GM12878 (cell line): ENCODE data around the gene CYB5D1. TPM values are rescaled to one million over a fixed set of nuclear protein-coding genes. Genes with fewer than 3 reads are reported as not detected.
A peak's percentile ranks its signal among the peaks of the same experiment; 100 is the strongest.

Experiments used
- CBX5 ChIP-seq: sonication (generic); IDR thresholded peaks from 2 replicates; pipeline ENCODE4 v1.6.1; 2016; ENCODE audit warnings: low read depth, moderate library complexity, mild to moderate bottlenecking, inconsistent platforms
- CHD4 ChIP-seq: fragments of 200-600 bp; sonication (generic); IDR thresholded peaks from 2 replicates; pipeline ENCODE4 v1.6.1; 2016; ENCODE audit warnings: mild to moderate bottlenecking
- EED ChIP-seq: sonication (generic); IDR thresholded peaks from 2 replicates; pipeline ENCODE4 v1.6.1; 2016; ENCODE audit warnings: antibody characterized with exemption, low read depth
- ELK1 ChIP-seq: IDR thresholded peaks from 2 replicates; pipeline ENCODE4 v1.6.1; 2012; ENCODE audit warnings: low read depth, low read length, improper control_type of control experiment
- FOS ChIP-seq: IDR thresholded peaks from 3 replicates; pipeline ENCODE4 v1.6.1; 2011; ENCODE audit warnings: borderline replicate concordance; ENCODE audit not compliant: insufficient read length; ENCODE audit errors: extremely low read depth
- GABPA ChIP-seq: IDR thresholded peaks from 2 replicates; pipeline ENCODE4 v1.6.1; 2014; ENCODE audit warnings: antibody characterized with exemption, low read depth, mild to moderate bottlenecking, inconsistent platforms
- HSF1 ChIP-seq: fragments of 150-350 bp; IDR thresholded peaks from 2 replicates; pipeline ENCODE4 v1.6.1; 2014; ENCODE audit warnings: mild to moderate bottlenecking, low read depth, low read length
- MTA3 ChIP-seq: IDR thresholded peaks from 2 replicates; pipeline ENCODE4 v1.6.1; 2012; ENCODE audit warnings: low read length, inconsistent platforms, borderline replicate concordance
- NFYB ChIP-seq: IDR thresholded peaks from 2 replicates; pipeline ENCODE4 v1.6.1; 2011; ENCODE audit warnings: low read depth, mild to moderate bottlenecking, low read length, improper control_type of control experiment, moderate library complexity; ENCODE audit not compliant: insufficient read depth
- PAX5 ChIP-seq: IDR thresholded peaks from 2 replicates; pipeline ENCODE4 v1.6.1; 2011; ENCODE audit warnings: low read depth, low read length, borderline replicate concordance
- POU2F2 ChIP-seq: IDR thresholded peaks from 3 replicates; pipeline ENCODE4 v1.6.1; 2011; ENCODE audit warnings: low read depth, mild to moderate bottlenecking, low read length, borderline replicate concordance
- PRDM15 ChIP-seq: fragments of 450-650 bp; formaldehyde crosslinking; IDR thresholded peaks from 2 replicates; pipeline ENCODE4 v1.4.0; 2020; ENCODE audit warnings: mild to moderate bottlenecking, moderate library complexity
- RBBP5 ChIP-seq: fragments of 200-600 bp; sonication (generic); conservative IDR thresholded peaks from 2 replicates; pipeline ENCODE4 v1.6.1; 2016
- RELB ChIP-seq: fragments of 450-650 bp; IDR thresholded peaks from 2 replicates; pipeline ENCODE4 v1.6.1; 2017; ENCODE audit warnings: low read depth, mild to moderate bottlenecking, moderate library complexity
- TAF1 ChIP-seq: IDR thresholded peaks from 2 replicates; pipeline ENCODE4 v1.6.1; 2011; ENCODE audit warnings: mild to moderate bottlenecking, low read depth, low read length, borderline replicate concordance
- WRNIP1 ChIP-seq: IDR thresholded peaks from 2 replicates; pipeline ENCODE4 v1.6.1; 2011; ENCODE audit warnings: low read depth, low read length, improper control_type of control experiment, borderline replicate concordance
- ZNF274 ChIP-seq: IDR thresholded peaks from one replicate; pipeline ENCODE4 v1.8.0; 2011; ENCODE audit not compliant: insufficient read length, insufficient read depth
- ZSCAN29 ChIP-seq: fragments of 450-650 bp; IDR thresholded peaks from 2 replicates; pipeline ENCODE4 v1.6.1; 2017; ENCODE audit warnings: mild to moderate bottlenecking, moderate library complexity
- polyA plus RNA-seq, 11 experiments: library from polyadenylated mRNA; depleted of rRNA in 4 of 11; unstranded in 6 of 11; stranded (reverse) in 5 of 11; fragments of >200 nt; fragmentation: Nextera tagmentation in 4 of 11; fragmentation: Illumina TruSeq in 1 of 11; extraction: Ambion mirVana in 4 of 11; extraction: Trizol in 1 of 11; gene quantifications; 1 replicate in 1 of 11; 2 replicates in 10 of 11; pipeline versions ENCODE4 v1.2.1 to v1.2.3, GENCODE V29; 2011 to 2016; ENCODE audit warnings: inconsistent platforms in 2 of 11, missing spikeins in 2 of 11, low read depth in 1 of 11
- total RNA-seq, 4 experiments: library from RNA; depleted of rRNA in 3 of 4; stranded (reverse); fragments of >200 nt in 3 of 4; fragmentation: Illumina TruSeq in 1 of 4; extraction: Trizol in 1 of 4; gene quantifications; 2 replicates each; pipeline versions ENCODE4 v1.2.1 to v1.2.3, GENCODE V29; 2013 to 2021

CYB5D1 gene
- total and polyA plus RNA-seq, 10 of the 15 experiments (the other 5 are each of a cell fraction or from before 2014, with no cell fraction given): 1.6 to 8.7 (median 6.4) TPM

GRCh38 chr17:7842380-7843256 is 15.2 kb upstream of the CYB5D1 start (continued):
- TF ChIP-seq ZSCAN29 (no peak), PRDM15 (CRISPR knock-in tag) (no peak), CBX5 (no peak), RBBP5 (no peak), RELB (peak; percentile 89), ELK1 (no peak), NFYB (no peak), GABPA (no peak), HSF1 (no peak; the same call in 1 of the 2 replicates), FOS (no peak), EED (peak; percentile 55), POU2F2 (peak; percentile 37; the same call in 1 of the 3 replicates), WRNIP1 (no peak), ZNF274 (no peak), PAX5 (0 out of 2 replicates have a peak, but pooled peaks have one; percentile 17), MTA3 (no peak), TAF1 (peak; percentile 76), CHD4 (no peak)
